NCI-H2196 (cell line): ENCODE measurements around the gene WWOX.
"Not testable (repeated sequence)": the region's sequence is repeated elsewhere in the genome, so short reads cannot be mapped to it uniquely, and the experiment has no call there.

ENCODE experiments used
- DNase-seq: peaks from one replicate; lab custom pipeline; 2025; ENCODE audit not compliant: unreplicated experiment; lab: John Stamatoyannopoulos, UW

WWOX gene

DNA sequence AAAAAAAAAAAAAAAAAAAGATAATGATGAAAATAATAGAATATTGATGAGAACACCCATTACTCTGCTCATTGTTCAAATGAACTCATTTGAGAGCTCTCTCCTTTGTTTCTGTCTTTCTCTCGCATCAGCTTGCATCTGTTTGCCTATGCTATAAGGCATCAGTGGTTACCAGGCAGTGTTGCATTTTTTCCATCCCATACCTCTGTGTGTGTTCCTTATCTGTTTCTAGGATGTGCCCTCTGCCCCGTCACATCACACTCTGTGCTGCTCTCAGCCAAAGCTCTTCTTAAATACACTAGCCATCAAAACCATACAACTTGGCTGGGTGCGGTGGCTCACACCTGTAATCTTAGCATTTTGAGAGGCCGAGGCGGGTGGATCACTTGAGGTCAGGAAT, 568.2 kb downstream of the WWOX start:
- DNase-seq = no peak

DNA sequence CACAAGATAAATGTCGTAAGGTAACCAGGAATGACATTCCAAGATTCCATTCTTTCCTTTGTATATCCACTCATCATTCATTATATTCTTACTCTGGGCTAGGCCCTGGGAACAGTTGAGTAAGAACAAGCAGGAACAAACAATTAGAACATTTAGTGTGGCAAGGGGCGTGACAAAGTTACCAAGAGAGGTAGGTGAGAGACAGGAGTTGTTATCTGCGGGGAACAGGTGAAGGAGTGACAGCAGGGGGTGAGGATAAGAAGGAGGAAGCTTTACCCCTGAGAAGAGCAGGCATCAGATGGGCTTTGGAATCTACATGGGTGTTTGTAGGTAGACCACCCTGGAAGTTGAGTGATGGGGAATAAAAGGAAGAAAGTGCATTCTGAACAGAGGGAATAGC, 568.9 kb downstream of the WWOX start:
- DNase-seq = no peak

DNA sequence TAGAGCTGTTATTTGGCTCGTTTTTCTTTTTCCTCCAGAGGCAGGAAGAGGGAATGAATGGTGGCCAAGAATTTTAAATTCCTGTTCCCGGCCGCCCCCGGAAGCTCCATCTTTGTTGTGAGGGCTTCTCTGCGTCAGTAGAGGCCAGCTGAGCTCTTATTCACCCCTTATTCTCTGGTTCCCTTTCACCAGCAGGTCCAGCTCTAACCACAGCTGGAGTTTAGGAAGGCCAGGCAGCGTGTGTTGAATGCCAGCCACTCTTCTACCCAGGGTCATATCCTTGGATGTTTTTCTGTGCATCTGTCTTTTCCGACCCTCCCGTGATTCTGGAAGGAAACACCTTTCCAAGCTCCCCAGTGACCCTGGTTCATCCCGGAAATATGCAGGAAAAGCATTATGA, 570.5 kb downstream of the WWOX start:
- no peak for DNase-seq

DNA sequence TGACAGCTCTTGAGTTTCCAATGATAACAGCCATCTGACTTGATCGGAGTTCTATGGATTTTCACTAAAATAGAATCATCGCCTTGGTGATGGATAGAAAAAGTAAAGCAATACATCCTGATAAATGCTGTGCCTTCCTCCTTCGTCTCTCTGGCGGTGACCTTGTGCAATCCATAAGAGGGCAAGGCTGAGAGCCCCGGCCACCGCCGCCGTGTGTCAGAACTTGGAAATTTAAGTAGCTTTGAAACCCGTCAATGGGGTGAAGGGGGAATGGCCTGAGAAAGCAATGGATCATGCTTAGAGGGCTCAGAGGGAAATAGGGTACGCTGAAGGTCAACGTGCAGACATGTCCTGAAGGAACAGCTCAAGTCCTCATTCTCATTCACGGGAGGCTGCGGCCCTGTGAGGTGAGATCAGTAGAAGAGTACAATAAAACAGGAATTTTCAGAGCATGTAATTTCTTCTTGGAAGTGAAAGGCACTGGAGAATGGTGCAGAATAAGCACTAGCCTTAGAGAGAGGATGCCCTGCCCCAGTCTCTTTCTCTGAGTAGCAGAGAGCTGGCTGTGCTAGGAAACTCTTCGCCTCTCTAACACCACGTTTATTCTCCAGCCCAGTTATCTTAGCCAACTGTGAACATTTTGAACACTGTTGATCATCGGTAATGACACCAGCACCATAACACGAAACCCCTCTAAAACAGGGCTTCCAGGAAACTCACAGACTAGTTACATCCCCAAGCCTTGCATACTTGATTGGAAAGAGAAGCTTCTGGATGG, 573.5 kb downstream of the WWOX start:
- no peak for DNase-seq

DNA sequence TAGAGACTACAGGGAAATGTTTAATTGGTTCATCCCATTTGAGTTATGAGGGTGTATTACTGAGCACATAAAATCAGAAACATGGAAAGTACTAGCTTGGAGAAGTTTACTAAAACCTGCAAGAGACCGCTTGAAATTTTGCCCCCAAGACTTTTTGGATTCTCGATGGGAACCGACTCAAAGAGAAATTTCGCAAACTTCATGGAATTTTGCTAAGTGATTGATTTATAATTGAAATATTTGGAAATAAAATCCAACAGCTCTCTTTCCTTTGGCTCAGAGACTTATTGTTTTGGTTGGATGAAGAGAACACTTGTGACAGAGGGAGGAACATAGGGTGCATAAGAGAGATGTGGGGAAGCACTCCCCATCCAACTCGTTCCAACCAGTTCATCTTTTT, 574.4 kb downstream of the WWOX start:
- DNase-seq = no peak

DNA sequence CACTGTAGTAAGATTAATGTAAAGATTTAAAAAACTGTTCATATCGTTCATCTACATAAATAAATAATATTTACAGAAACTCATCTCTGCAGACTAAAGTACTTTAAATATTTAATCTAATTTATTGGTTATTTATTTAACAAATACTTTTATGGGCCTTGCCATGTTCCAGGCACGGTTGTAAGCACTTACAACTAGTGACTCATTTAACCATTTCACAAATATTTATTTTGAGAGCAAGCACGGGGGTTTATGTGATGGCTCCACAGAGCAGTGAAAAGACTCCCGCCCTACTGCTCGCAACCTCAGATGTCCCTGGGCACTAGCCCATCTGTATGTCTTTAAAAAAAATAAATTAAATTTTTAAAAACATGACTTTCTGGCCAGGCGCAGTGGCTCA, 575.9 kb downstream of the WWOX start:
- DNase-seq = no peak

DNA sequence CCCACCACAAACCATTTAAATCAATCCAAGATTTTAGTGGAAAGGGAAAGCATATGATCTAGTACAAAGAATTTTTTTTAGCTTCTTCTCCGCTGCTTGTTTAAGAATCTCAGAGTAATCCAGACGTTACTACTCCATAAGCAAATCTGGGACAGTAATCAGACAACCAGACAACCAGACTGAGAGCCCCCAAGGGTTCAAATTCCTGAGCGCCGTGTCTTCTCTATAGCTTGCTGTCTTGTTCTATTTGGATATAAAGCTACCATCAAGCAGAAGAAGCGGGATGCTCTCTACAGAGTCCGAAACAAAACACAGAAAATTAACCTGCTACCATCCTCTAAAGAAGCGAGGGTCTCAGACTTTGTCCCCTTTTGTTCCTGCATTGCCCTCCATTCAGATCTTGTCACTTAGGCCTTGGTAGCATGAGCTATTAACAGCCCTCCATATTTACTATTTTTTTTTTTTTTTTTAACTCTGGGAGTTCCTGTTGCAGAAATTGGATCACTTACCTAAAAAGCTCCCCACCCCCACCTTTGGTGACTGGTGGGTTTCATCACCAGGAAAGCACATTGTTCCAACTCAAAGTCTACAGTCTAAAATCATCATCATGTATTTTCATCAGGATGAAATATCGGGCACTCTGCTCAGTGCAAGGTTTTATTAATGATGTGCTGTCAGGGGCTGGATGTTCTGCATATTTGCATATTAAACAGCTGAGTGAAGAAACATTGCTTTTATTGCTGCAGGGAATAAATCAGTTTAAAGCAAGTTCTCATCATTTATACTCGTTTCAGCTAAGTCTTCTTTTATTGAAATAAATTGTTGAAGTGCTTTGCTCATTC, 576.7 kb downstream of the WWOX start:
- no peak for DNase-seq

DNA sequence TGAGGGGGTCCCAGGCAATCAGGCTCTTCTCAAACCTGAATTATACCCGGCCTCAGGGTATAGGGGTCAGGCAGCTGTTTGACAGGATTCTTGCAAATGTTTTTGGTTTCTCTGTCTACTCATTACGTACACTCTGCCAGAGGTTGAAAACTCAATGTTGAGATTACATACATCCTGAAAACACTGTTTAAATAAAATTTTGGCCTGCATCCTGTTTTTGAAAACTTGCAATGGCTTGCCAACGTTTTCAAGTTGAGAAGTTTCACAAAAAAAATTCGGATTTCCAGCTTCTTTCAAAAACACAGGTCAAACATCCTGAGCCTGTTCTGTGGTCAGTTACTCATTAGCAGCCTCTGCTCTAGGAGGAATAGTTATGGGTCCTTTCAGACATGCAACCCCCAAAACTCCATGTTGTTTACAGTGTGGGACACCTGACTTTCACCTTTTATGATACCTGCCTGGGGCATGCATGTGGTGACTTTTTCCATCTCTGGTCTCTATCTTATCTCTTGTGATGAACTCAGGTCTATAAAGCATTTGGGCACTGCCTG, 577.8 kb downstream of the WWOX start:
- no peak for DNase-seq

DNA sequence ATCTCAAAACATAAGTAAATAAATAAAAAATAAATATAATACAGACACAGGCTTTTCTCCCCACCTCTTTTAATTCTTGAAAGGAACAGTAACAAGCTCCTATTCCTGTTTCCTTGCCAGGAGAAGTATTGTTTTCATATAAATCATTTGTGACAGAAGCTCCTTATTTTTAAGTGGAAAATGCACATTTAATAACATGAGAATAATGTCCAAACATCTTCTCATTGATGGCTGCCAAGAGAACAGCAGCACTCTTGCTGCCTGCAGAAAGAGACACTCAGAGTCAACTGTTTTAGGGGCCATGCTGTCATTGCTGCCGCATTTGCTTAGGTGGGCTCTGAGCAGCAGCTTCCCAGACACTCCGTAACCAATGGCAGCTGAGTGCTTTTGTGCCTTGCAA, 580.1 kb downstream of the WWOX start:
- no peak for DNase-seq

DNA sequence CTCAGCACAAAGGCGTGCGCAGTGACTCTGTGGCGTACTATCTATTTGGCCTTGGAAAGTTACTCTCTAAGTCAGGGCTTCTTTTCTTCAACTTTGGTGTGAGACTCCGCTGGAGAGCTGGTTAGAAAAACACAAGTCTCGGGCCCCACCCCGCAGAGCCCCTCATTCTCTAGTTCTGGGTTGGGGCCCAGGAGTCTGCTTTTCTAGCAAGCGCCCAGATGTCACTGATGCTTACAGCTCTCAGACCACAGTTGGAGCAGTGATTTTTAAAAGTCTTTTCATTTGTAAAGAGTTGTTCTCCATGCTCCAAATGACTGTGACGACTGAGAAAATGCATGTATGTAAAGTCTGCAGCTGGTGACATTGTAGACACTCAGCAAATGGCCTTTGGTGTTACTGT, 582.3 kb downstream of the WWOX start:
- no peak for DNase-seq

DNA sequence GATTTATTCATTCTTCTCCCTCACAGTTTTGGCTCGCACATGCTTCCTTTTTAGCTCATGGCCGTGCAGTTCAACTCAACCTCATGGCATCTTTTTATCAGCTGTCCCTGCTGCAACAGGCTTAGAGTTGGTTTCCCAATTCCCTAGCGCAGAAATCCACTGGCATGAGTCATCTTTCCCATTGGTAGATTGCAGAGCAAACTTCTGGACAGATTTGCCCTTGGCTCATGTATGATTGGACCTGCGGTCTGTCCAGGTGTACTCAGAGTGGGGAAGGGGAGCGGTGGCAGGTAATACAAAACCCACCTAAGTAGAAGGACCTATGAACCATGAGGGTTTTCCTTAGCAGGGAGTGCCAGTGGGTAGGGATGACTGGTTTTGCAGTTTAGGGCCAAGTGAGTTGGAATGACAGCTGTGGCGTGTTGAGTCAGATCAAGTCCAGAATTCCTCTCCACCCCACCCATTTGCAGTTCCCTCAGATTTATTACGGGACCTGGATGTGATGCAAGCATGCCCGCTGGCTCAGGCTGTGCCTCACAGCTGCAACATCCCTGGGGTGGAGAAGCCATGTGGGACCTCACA, 584.7 kb downstream of the WWOX start:
- no peak for DNase-seq

DNA sequence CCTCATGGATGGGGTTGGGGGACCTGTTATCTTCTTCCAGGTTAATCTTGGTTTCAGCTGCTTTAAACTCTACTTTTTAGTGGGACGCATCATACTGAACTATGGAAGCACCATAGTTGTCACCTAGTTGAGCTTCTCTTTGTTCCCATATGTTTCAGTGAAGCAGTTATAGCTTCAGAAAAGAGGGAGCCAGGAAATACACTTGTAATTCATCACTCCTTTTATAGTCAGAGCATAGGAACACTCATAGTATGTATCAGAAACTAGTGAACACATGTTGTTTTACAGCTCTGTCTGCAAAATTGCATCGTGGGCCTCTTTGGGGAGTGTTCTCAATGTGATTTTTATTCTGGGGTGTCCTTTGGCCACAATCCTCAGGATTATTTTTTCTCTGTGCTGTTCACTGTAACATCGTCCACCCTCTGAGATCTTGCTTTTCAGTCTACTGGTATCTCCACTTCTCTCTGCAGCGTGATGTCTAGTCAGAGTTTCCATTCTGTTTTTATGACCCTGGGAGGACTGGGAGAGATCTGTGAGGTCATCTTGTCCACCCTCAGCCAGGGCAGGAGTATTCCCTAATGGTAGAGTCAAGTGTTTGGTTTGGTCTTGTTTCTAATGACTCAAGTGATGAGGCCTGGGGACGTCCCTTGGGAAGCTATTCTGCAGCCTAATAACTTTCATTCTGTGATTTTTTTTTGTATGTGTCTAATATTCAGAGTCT, 585.4 kb downstream of the WWOX start:
- DNase-seq = no peak

DNA sequence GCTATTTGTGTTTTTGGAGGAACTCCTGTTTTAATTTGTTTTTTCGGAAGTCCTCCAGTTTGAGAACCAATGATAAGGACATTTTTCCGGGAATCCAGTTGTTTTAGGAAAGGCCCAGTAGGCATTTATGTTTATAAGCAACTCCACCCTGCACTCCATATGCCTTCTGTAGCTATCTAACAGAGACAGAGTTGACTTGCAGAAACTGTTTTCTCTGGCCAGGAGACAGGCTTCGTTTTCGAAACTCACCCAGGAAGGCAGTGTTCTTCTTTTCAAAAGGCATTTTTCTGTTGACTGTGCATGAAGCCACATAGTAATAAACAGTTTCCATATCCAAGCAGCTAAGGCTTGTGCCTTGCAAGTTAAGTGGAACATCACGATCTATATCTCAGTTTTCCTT, 587.1 kb downstream of the WWOX start:
- DNase-seq = no peak

DNA sequence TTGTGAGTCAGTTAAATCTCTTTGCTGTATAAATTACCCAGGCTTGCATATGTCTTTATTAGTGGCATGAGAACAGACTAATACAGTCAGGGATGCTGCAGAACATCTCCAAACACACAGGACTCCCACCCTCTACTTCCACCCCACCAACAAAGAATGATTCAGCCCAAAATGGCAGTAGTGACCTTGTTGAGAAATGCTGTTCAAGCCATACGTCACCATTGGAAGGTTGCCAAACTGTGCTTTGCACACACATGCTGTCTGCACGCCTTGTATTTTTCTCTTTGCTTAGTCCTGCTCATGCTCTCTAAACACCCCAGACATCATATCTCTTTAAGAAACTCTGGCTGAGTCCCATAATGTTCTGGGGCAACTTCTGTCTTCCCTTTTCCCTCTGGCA, 589.6 kb downstream of the WWOX start:
- no peak for DNase-seq

DNA sequence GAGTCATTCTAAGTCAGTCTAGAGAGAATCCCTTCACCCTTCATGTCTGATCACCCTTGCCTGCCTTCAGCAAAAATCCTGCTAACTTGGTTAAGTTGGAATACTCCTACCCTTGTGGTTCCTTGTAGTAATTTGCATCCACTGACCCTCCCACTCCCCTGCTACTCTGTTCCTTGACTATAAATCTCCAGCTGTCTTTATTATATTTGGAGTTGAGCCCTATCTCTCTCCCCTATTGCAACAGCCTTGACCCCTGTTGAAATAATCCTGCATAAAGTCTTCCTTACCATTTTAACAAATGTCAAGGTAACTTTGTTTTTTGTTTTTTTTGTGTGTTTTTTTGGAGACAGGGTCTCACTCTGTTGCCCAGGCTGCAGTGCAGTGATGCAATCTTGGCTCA, 590.1 kb downstream of the WWOX start:
- no peak for DNase-seq

DNA sequence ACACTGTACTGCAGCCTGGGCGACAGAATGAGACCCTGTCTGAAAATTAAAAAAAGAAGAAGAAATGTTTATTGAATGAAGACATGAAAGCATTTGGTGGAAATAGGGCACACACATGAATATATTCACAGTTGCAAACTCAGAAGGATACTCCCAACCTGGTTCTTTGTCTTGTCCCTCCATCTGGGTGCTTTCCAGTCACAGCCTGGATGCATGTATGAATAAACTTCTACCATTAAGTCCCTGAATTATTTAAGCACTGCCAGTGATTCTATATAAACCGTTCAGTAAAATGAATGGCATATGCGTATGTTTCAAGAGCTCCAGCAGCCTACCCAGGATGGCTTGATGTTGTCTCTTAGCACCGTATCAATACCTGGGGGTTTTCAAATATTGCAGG, 591.1 kb downstream of the WWOX start:
- DNase-seq = no peak

DNA sequence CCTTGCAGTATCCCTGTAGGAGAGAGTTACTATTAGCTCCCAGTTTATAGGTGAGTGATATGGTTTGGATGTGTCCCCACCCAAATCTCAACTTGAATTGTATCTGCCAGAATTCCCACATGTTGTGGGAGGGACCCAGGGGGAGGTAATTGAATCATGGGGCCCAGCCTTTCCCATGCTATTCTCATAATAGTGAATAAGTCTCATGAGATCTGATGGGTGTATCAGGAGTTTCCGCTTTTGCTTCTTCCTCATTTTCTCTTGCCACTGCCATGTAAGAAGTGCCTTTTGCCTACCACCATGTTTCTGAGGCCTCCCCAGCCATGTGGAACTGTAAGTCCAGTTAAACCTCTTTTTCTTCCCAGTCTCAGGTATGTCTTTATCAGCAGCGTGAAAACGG, 592.3 kb downstream of the WWOX start:
- not testable (repeated sequence) for DNase-seq

DNA sequence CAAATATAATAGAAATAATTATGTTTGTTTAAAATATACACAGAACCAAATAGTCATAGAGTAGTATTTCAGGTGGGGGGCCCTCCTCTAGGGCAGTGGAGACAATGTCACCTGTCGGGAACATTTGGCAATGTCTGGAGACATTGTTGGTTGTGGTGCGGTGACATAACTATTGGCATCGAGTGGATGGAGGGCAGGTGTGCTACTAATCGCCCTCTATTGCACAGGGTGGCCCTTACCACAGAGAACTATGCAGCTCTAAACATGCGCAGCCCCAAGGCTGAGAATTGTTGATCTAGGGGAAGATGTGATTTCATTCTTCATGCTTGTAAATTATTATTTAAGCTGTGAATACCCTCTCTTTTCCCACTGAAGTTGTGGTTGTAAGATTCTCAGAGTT, 594.0 kb downstream of the WWOX start:
- DNase-seq = no peak

DNA sequence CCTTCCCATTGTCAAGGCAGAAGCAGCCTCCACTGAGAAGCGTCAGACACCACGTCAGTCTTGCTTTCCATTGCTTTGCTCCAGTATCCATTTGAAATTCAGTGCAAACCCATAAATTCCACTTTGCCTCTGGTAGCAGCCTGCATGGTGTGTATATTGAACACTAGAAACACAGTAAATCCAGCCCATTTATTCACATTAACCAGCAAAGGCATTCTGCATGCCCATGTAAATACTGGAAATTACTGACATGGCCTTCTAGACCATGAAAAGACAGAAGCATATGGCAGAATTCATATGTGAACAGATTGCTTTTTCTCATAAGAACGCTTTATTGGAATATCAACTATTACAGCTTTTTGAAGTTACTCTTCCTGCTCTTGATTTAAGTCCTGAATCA, 595.0 kb downstream of the WWOX start:
- no peak for DNase-seq

DNA sequence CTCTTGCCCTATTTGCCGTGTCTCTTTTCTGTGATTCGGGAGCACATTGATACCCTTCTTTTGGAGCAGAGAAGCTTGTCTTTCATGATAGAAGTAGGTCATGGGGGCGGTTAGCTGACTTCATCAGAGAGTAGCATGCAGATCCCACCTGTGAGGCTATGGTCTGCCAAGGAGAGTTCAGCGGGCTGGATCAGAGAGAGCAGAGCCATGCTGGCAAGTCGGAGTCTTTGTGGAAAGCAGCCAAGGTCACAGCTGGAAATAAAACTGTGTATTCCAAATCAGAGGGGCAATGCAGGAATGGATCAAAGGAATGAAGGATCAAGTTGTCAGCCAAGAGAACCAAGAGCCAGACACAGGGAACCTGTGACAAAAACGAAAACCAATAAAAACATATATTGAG, 595.9 kb downstream of the WWOX start:
- no peak for DNase-seq

DNA sequence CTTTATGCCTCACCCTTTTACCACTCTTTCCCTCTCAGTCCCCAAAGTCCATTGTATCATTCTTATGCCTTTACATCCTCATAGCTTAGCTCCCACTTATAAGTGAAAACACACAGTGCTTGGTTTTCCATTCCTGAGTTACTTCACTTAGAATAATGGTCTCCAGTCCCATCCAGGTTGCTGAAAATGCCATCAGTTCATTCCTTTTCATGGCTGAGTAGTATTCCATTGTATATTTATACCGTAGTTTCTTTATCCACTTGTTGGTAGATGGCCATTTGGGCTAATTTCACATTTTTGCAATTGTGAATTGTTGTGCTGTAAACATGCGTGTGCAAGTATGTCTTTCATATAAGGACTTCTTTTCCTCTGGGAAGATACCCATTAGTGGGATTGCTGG, 597.3 kb downstream of the WWOX start:
- no peak for DNase-seq
